WTC11 (cell line): ENCODE data around the gene AMACR.

ENCODE experiments used
- CREB1 ChIP-seq: sonication (generic); formaldehyde crosslinking; IDR thresholded peaks from 2 replicates; pipeline ENCODE4 v1.8.0; 2023; ENCODE audit warnings: mild to moderate bottlenecking, missing genetic modification reagents
- CTCF ChIP-seq: fragments of 200-600 bp; IDR thresholded peaks from 2 replicates; pipeline ENCODE4 v1.8.0; 2022; ENCODE audit warnings: antibody characterized with exemption
- ETV6 ChIP-seq: sonication (generic); formaldehyde crosslinking; IDR thresholded peaks from 2 replicates; pipeline ENCODE4 v1.8.1; 2022; ENCODE audit warnings: mild to moderate bottlenecking, missing genetic modification reagents
- MXD4 ChIP-seq: fragments of 250-450 bp; sonication (Bioruptor Pico); IDR thresholded peaks from 2 replicates; pipeline ENCODE4 v1.8.0; 2021; ENCODE audit warnings: mild to moderate bottlenecking, moderate library complexity, borderline replicate concordance
- ZNF423 ChIP-seq: fragments of 250-450 bp; sonication (Bioruptor Pico); IDR thresholded peaks from 2 replicates; pipeline ENCODE4 v2.1.2; 2022; ENCODE audit warnings: mild to moderate bottlenecking, moderate library complexity
- TF ChIP-seq, protein P1 (sequence below): sonication (generic); formaldehyde crosslinking; IDR thresholded peaks from 2 replicates; pipeline ENCODE4 v1.8.1; 2023; ENCODE audit warnings: mild to moderate bottlenecking, missing genetic modification reagents, moderate library complexity
- TF ChIP-seq, protein P2 (sequence below): sonication (generic); formaldehyde crosslinking; IDR thresholded peaks from 2 replicates; pipeline ENCODE4 v1.8.0; 2022; ENCODE audit warnings: mild to moderate bottlenecking, missing genetic modification reagents
- TF ChIP-seq, protein P3 (sequence below): sonication (generic); formaldehyde crosslinking; conservative IDR thresholded peaks from 2 replicates; pipeline ENCODE4 v1.8.1; 2022; ENCODE audit warnings: mild to moderate bottlenecking, missing genetic modification reagents

GRCh38 chr5:34037726-34038125 is 29.9 kb upstream of the AMACR start:
- TF ChIP-seq, protein P1, sequence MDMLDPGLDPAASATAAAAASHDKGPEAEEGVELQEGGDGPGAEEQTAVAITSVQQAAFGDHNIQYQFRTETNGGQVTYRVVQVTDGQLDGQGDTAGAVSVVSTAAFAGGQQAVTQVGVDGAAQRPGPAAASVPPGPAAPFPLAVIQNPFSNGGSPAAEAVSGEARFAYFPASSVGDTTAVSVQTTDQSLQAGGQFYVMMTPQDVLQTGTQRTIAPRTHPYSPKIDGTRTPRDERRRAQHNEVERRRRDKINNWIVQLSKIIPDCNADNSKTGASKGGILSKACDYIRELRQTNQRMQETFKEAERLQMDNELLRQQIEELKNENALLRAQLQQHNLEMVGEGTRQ (CRISPR knock-in tag): no peak
- TF ChIP-seq ZNF423 (CRISPR knock-in tag) (no peak), ETV6 (CRISPR knock-in tag) (no peak), MXD4 (CRISPR knock-in tag) (no peak), CREB1 (CRISPR knock-in tag) (no peak), CTCF (no peak)
- TF ChIP-seq, protein P2, sequence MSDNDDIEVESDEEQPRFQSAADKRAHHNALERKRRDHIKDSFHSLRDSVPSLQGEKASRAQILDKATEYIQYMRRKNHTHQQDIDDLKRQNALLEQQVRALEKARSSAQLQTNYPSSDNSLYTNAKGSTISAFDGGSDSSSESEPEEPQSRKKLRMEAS (CRISPR knock-in tag): no peak
- TF ChIP-seq, protein P3, sequence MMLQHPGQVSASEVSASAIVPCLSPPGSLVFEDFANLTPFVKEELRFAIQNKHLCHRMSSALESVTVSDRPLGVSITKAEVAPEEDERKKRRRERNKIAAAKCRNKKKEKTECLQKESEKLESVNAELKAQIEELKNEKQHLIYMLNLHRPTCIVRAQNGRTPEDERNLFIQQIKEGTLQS (CRISPR knock-in tag): no peak
